ENCODE data around the gene SPRYD3. TPM values are rescaled to one million over a fixed set of nuclear protein-coding genes. Genes with fewer than 3 reads are reported as not detected.

Gene SPRYD3, protein sequence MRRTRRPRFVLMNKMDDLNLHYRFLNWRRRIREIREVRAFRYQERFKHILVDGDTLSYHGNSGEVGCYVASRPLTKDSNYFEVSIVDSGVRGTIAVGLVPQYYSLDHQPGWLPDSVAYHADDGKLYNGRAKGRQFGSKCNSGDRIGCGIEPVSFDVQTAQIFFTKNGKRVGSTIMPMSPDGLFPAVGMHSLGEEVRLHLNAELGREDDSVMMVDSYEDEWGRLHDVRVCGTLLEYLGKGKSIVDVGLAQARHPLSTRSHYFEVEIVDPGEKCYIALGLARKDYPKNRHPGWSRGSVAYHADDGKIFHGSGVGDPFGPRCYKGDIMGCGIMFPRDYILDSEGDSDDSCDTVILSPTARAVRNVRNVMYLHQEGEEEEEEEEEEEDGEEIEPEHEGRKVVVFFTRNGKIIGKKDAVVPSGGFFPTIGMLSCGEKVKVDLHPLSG
- 22.7 and 24.0 TPM in 2 replicates for total RNA-seq

DNA sequence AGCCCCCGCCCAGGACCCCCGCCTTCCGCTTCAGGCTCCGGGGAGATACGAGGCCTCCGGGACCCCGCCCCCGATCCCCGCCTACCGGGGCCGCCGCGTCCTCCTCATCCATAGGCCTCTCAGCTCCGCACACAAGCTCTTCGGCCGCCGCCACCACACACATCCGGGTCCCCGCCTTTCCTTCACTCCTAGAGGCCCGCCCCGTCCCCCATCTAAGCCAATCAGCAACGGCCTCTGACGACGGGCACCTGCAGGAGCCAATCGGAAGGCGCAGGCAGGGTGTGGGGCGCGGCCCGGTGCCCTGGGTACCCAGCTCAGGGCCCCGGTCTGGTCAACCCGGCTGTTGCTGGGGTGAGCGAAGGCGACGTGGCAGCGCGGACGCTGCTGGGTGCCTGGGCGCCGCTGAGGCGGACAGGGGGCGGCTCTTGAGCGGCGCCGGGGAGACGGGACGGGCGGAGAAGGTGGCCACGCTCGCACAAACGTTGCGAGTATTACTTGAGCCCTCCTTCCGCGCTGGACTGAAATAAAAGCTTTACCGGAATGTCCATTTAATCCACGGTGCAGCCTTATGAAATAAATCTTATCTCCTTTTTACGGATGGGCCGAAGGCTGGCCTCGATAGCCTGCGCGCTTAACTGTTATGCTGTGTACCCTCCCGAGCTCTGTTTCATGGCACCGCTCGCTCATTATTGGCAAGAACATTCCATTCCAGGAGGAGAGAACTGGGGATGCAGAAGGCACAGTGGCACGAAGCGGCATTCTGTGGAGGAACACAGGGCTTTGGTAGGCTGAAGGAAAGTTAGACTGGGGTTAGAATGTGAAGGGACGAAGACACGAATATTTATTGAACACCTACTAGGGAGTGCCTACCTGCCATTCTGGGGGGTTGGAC, at the start of gene SPRYD3:
TSS of gene SPRYD3 (minus strand) at position 165 of the 892 bp plus-strand sequence. CDS start at position 108, 57 bp downstream.

DNA sequence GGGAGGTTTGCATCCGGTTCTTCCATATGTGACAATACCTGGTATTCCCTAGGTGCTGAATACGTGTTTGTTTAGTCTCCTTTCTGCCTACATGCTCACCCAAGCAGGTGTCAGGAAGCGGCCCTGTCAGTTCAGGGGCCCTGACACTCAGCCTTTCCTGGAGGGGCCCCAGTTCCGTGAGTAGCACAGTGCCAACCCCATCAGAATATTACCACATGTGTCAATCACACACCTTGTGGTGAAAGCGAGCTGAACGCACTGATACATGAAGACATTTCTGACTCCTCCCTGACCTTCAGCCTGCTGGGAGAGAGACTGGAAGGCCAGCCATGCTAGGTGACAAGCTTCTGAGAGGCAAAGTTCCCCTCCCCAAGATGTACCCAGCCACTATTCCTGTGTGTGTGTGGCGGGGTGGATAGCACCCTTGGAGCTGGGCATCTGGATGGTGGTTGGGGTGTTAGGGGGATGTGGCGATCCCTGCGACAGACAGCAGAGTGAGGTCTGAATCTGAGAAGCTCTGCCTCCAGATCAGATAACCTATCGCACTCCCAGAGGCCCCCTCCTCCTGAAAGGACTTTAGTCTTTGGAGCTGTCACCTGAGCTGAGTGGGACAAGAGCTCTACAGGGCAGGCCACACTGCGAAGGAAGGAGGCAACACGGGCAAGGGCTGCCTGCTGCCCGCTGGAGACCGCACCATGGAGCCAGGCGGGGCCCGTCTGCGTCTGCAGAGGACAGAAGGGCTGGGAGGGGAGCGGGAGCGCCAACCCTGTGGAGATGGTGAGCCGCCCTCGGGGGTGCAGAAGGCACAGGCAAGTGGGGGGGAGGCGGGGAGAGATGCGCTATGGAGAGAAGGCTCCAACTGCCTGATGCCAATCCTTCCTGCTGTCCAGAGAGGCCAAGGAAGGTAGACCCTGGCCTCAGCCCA, 24.0 kb upstream of the SPRYD3 start, which contains the start of gene SOAT2:
TSS of gene SOAT2 (plus strand) at position 604 of the 925 bp plus-strand sequence. CDS start at position 696, 92 bp downstream.

DNA sequence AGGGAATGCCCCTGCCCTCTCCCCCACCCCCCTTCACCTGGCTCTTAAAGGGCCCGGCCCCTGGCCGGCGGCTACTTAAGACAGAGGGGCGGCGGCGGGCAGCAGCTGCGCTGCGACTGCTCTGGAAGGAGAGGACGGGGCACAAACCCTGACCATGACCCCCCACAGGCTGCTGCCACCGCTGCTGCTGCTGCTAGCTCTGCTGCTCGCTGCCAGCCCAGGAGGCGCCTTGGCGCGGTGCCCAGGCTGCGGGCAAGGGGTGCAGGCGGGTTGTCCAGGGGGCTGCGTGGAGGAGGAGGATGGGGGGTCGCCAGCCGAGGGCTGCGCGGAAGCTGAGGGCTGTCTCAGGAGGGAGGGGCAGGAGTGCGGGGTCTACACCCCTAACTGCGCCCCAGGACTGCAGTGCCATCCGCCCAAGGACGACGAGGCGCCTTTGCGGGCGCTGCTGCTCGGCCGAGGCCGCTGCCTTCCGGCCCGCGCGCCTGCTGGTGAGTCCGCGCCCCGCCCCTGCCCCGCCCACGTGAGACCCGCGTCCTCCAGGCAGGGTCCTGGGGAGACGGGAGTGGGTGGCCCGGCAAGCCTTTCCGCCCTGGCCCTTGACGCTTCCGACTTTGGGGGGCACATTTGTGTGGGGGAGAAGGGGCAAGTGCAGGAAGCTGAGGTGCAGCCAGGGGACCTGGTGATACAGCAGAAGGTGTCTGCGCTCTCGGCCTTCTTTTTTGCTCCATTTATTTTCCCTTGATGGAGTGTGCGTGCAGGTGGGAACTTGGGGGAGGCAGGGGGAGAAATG, 18.6 kb upstream of the SPRYD3 start, which contains the start of gene IGFBP6:
TSS of gene IGFBP6 (plus strand) at position 104 of the 790 bp plus-strand sequence. CDS start at position 155, 51 bp downstream.

DNA sequence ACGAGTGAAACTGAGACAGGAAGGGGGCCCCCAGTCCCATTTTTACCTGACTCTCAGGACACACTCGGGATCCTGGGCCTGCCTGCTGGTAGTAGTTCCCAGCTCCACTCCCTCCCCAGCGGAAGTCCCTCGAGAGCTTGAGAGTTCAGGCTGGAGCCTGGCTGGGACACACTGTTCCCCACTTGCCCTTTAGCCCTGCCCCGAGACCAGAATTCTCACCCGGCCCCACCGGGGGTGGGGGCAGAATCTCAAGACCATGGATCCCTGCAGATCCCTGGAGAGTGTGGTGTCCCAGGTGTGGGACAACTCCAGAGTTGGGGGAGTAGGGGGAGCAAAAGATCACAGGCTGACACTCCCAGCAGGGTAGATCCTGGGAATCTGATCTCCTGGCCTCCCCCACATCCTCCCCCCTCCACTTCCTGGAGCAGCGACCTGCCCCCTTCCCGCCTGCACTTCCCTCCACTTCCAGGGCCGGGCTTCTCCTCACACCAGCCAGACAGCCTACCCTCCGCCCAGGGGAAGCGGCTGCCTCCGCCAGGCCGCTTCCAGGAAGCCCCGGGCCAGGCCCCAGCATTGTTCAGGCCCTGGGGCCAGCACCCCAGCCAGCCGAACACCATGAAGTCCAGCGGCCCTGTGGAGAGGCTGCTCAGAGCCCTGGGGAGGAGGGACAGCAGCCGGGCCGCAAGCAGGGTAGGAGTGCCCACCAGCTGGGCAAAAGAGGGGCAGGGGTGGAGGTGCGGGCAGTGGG, 29.4 kb downstream of the SPRYD3 start, which contains the start of gene TNS2:
TSS of gene TNS2 (plus strand) at position 495 of the 748 bp plus-strand sequence. CDS start at position 616, 121 bp downstream.

Other genes starting within 250 kb of the SPRYD3 start
- gene KRT79, start 245.1 kb downstream of the SPRYD3 start, total RNA-seq: 0.16 TPM in 1 of 2 replicates, not detected in the other
- gene KRT78, start 230.4 kb downstream of the SPRYD3 start, total RNA-seq: not detected in 2 replicates
- gene KRT8, start 174.3 kb downstream of the SPRYD3 start, total RNA-seq: 785 and 1,054 TPM in 2 replicates
- 833 and 942 TPM in 2 replicates for gene KRT18, start 130.3 kb downstream of the SPRYD3 start, total RNA-seq
- 286 and 397 TPM in 2 replicates for gene EIF4B, start 72.9 kb downstream of the SPRYD3 start, total RNA-seq
- 19.6 and 39.2 TPM in 2 replicates for gene TNS2, start 29.3 kb downstream of the SPRYD3 start, total RNA-seq
- 120 and 258 TPM in 2 replicates for gene IGFBP6, start 18.3 kb upstream of the SPRYD3 start, total RNA-seq
- gene SOAT2, start 24.1 kb upstream of the SPRYD3 start, total RNA-seq: not detected in 2 replicates
- 3.9 and 9.9 TPM in 2 replicates for gene ZNF740, start 101.3 kb upstream of the SPRYD3 start, total RNA-seq
- 1.6 and 8.7 TPM in 2 replicates for gene CSAD, start 101.5 kb upstream of the SPRYD3 start, total RNA-seq
- gene ITGB7, start 127.9 kb upstream of the SPRYD3 start, total RNA-seq: 0.89 TPM in 1 of 2 replicates, not detected in the other
- 9.8 and 26.1 TPM in 2 replicates for gene RARG, start 152.8 kb upstream of the SPRYD3 start, total RNA-seq
- 1.3 and 26.6 TPM in 2 replicates for gene ESPL1, start 188.9 kb upstream of the SPRYD3 start, total RNA-seq
- 240 and 333 TPM in 2 replicates for gene PFDN5, start 216.2 kb upstream of the SPRYD3 start, total RNA-seq
- gene MYG1, start 220.3 kb upstream of the SPRYD3 start, total RNA-seq: 74.3 and 81.6 TPM in 2 replicates
- gene AAAS, start 242.2 kb upstream of the SPRYD3 start, total RNA-seq: 48.6 and 82.5 TPM in 2 replicates

Measured in mesangial cell (primary cell).